Natural killer cell (primary cell): ENCODE results near the gene FHL3. TPM values are rescaled to one million over a fixed set of nuclear protein-coding genes. Genes with fewer than 3 reads are reported as not detected.

Experiments used
- ATAC-seq, 3 donors: fragments of 150-1000 bp in 2 of 3; fragments of 200-7000 bp in 1 of 3; cut with Tn5 transposase; 1 replicate in 1 of 3; 2 replicates in 2 of 3; pipeline ENCODE4 v1.10.0; 2021; ENCODE audit warnings: mild to moderate bottlenecking in 2 of 3, moderate library complexity in 2 of 3
- DNase-seq, 2 donors: peaks; one replicate each; pipeline versions ENCODE4 v3.0.0 to v3.0.0-alpha.2; 2013 to 2021; ENCODE audit warnings: mixed read lengths in 1 of 2
- H3K27ac ChIP-seq: one replicate; pipeline ENCODE4 v1.5.1; 2013; ENCODE audit warnings: mild to moderate bottlenecking, low read length
- H3K27me3 ChIP-seq: one replicate; pipeline ENCODE4 v1.6.1; 2013; ENCODE audit warnings: low read length; ENCODE audit not compliant: control insufficient read depth, insufficient read depth
- H3K36me3 ChIP-seq: one replicate; pipeline ENCODE4 v1.6.1; 2013; ENCODE audit warnings: low read length; ENCODE audit not compliant: control insufficient read depth, insufficient read depth
- H3K4me1 ChIP-seq: one replicate; pipeline ENCODE4 v1.6.1; 2013; ENCODE audit warnings: low read length; ENCODE audit not compliant: control insufficient read depth, insufficient read depth
- H3K4me3 ChIP-seq: one replicate; pipeline ENCODE4 v1.5.1; 2013; ENCODE audit warnings: low read length
- H3K9me3 ChIP-seq: one replicate; pipeline ENCODE4 v1.6.1; 2013; ENCODE audit warnings: low read length; ENCODE audit not compliant: control insufficient read depth, insufficient read depth
- H3K27ac Mint-ChIP-seq, 2 donors: one replicate each; pipeline ENCODE4 v1.8.0; 2022; ENCODE audit warnings: mild to moderate bottlenecking in 2 of 2, mixed read lengths in 2 of 2, moderate library complexity in 1 of 2
- H3K27me3 Mint-ChIP-seq, 2 donors: one replicate each; pipeline ENCODE4 v1.8.0; 2022; ENCODE audit warnings: low read depth in 2 of 2, mixed read lengths in 2 of 2
- H3K36me3 Mint-ChIP-seq: one replicate; pipeline ENCODE4 v1.8.0; 2022; ENCODE audit warnings: mixed read lengths
- H3K4me1 Mint-ChIP-seq, 2 donors: one replicate each; pipeline ENCODE4 v1.8.0; 2022; ENCODE audit warnings: mixed read lengths in 2 of 2
- H3K4me3 Mint-ChIP-seq: one replicate; pipeline ENCODE4 v1.8.0; 2022; ENCODE audit warnings: mild to moderate bottlenecking, moderate library complexity, mixed read lengths
- H3K9me3 Mint-ChIP-seq, 2 donors: one replicate each; pipeline ENCODE4 v1.8.0; 2022; ENCODE audit warnings: mixed read lengths in 2 of 2
- CTCF ChIP-seq: fragments of 200-600 bp; IDR thresholded peaks from one replicate; pipeline ENCODE4 v1.8.0; 2022; ENCODE audit warnings: antibody characterized with exemption
- WGBS: methylation state at CpG from one replicate; pipeline ENCODE4 v1.1.7; 2013; ENCODE audit warnings: missing lambda C conversion rate; ENCODE audit not compliant: insufficient coverage; 5-methylcytosine and 5-hydroxymethylcytosine counted together
- intact Hi-C: fragments of 100-400 bp; cut with micrococcal nuclease; formaldehyde crosslinking; loops from one replicate; pipeline ENCODE4 v1.14.2; 2022
- total RNA-seq, 4 donors: library from RNA; stranded (reverse); fragments of 120-200 nt in 1 of 4; gene quantifications; one replicate each; pipeline versions ENCODE4 v1.2.3 to v1.2.4, GENCODE V29; 2013 to 2022

The FHL3 gene
- total RNA-seq, 3 donors from 2014 or later (not counting 1 experiment from before 2014, with no cell fraction given), result 49.3 to 82.6 (median 53.6) TPM

- H3K27me3 ChIP-seq, result no peaks in the 10 kb centered on the region
- no peak overlapping the region for H3K4me3 Mint-ChIP-seq
- peaks cover 6 to 8% of the 10 kb centered on the region in 2 donors for H3K4me1 Mint-ChIP-seq
- no peaks in the 10 kb centered on the region for H3K36me3 Mint-ChIP-seq
- no peak for ATAC-seq
- no peak for TF ChIP-seq CTCF
- WGBS, result 57% methylated on average over 4 of the region's 4 CpGs
- intact Hi-C loops, result no loop called here
- H3K36me3 ChIP-seq, result peaks cover 1% of the 10 kb centered on the region
- H3K4me3 ChIP-seq, result no peak overlapping the region
- H3K27ac ChIP-seq, result no peak overlapping the region
- no peak for DNase-seq
- H3K9me3 Mint-ChIP-seq, result no peaks in the 10 kb centered on the region
- no peaks in the 10 kb centered on the region for H3K27me3 Mint-ChIP-seq
- H3K9me3 ChIP-seq, result no peaks in the 10 kb centered on the region
- peaks cover 7% of the 10 kb centered on the region for H3K4me1 ChIP-seq
- H3K27ac Mint-ChIP-seq, result peak overlapping the region in 1 of 2 donors; percentile 51
Observed at GRCh38 chr1:37951783-37952624, 53.3 kb downstream of the FHL3 start.

- no peak for ATAC-seq
- Histone ChIP-seq H3K9me3 (no peaks in the 10 kb centered on the region), H3K27ac (no peak overlapping the region), H3K27me3 (no peaks in the 10 kb centered on the region), H3K4me1 (peaks cover 15% of the 10 kb centered on the region), H3K4me3 (no peak overlapping the region), H3K36me3 (no peaks in the 10 kb centered on the region)
- Mint-ChIP-seq H3K9me3 (no peaks in the 10 kb centered on the region), H3K4me1 (peaks cover 13 to 16% of the 10 kb centered on the region in 2 donors), H3K36me3 (no peaks in the 10 kb centered on the region), H3K4me3 (no peak overlapping the region), H3K27me3 (no peaks in the 10 kb centered on the region), H3K27ac (peak overlapping the region in 1 of 2 donors; percentile 51)
- intact Hi-C loops, result no loop called here
- WGBS, result 83% methylated on average over 11 of the region's 11 CpGs
- DNase-seq, result no peak
- TF ChIP-seq CTCF, result no peak
Observed at GRCh38 chr1:37951041-37951782, 54.1 kb downstream of the FHL3 start.

DNA sequence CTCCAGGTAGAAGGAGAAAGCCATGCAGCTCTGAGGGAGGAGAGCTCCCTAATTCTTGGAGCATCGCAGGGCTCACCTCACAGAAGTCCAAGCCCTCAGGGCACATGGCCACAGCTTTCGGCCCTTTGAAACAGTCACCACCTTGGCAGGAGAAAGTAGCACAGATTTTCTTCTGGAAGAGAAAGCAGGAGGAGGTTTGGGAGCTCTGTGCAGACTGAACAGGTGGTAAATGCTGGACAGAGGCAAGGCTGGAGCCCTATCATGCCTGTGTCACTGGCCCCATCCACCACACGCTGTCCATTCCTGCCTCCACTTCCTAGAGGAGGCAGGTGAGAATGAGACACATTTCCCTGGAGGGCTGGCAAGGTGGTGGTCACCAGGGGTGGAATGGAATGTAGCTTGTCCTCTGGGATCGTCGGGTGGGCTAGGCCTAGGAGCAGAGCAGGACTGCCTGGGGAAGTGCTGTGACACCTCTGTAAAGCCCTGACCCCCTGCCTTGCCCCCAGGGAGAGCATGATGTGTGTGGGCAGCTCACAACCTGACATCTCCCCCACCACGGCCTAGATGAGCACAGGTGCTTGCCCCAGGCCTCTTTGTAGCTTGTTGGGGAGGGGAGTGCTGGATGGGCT lies 55.7 kb downstream of the FHL3 start:
- WGBS, result 79% methylated on average over 6 of the region's 6 CpGs
- DNase-seq, result no peak
- ATAC-seq, result no peak
- intact Hi-C loops, result no loop called here
- Mint-ChIP-seq H3K9me3 (no peaks in the 10 kb centered on the region), H3K27ac (no peak overlapping the region), H3K4me1 (peaks cover 13 to 17% of the 10 kb centered on the region in 2 donors), H3K36me3 (no peaks in the 10 kb centered on the region), H3K27me3 (no peaks in the 10 kb centered on the region), H3K4me3 (no peak overlapping the region)
- Histone ChIP-seq H3K4me1 (peaks cover 20% of the 10 kb centered on the region), H3K9me3 (no peaks in the 10 kb centered on the region), H3K27me3 (no peaks in the 10 kb centered on the region), H3K4me3 (no peak overlapping the region), H3K36me3 (no peaks in the 10 kb centered on the region), H3K27ac (no peak overlapping the region)
- no peak for TF ChIP-seq CTCF
